GM12872 (cell line): ENCODE measurements around the gene MEP1B.

Experiments used
- CTCF ChIP-seq: IDR thresholded peaks from 3 replicates; pipeline ENCODE4 v1.5.1; 2011; ENCODE audit warnings: low read depth, mild to moderate bottlenecking, low read length, moderate library complexity; ENCODE audit not compliant: insufficient read depth

The MEP1B gene

GRCh38 chr18:32189790-32190189, at the start of gene MEP1B:
TSS of gene MEP1B (plus strand) at chr18:32190039. CDS start at chr18:32190071, 32 bp downstream.
- no peak for TF ChIP-seq CTCF

GRCh38 chr18:32148185-32148870, 41.5 kb upstream of the MEP1B start:
- TF ChIP-seq CTCF: no peak

GRCh38 chr18:32152705-32153448, 37.0 kb upstream of the MEP1B start:
- TF ChIP-seq CTCF: no peak

- no peak for TF ChIP-seq CTCF
These were observed 33.0 kb upstream of the MEP1B start for GRCh38 chr18:32156855-32157254.

- no peak for TF ChIP-seq CTCF
These were observed 32.3 kb upstream of the MEP1B start for GRCh38 chr18:32157580-32157979.

- TF ChIP-seq CTCF: peak; percentile 85
These were observed 31.7 kb upstream of the MEP1B start for GRCh38 chr18:32158108-32158624.

- no peak for TF ChIP-seq CTCF
These were observed 29.3 kb upstream of the MEP1B start for GRCh38 chr18:32160547-32160946.
